ENCODE results near the gene PNMA8A. TPM values are rescaled to one million over a fixed set of nuclear protein-coding genes. Genes with fewer than 3 reads are reported as not detected.

The PNMA8A gene
- total and polyA plus RNA-seq, 10 of the 15 experiments (the other 5 are each of a cell fraction or from before 2014, with no cell fraction given) = 0.02 to 0.28 (median 0.16) TPM

- no peaks in the 10 kb centered on the region for H3K4me1 ChIP-seq (ENCODE audit: control insufficient read depth, insufficient read depth, low read length)
- H3K4me2 ChIP-seq (ENCODE audit: control insufficient read depth, insufficient read depth) = no peak overlapping the region
- POLR2A ChIA-PET = no interaction called here
- BruUV-seq (replicated peaks) = no TSS peak
- in situ Hi-C loops (cut with MboI) = no loop called here
- no peak overlapping the region for H3K9ac ChIP-seq (ENCODE audit: control insufficient read depth, insufficient read depth, low read length)
- H2AFZ ChIP-seq (ENCODE audit: control insufficient read depth, low read depth, low read length) = no peak overlapping the region
- RAD21 ChIA-PET (ENCODE audit: unreplicated experiment) = no interaction called here
- no peak for FAIRE-seq
- no peak for ATAC-seq
- no peaks in the 10 kb centered on the region for H3K27me3 ChIP-seq (replicated peaks in 1 of 2; ENCODE audit: control insufficient read depth in 2 of 2, insufficient read depth in 2 of 2, low read length in 1 of 2)
- CTCF ChIA-PET = interaction anchor here (0.6 kb wide), 1 partner anchor 364 kb away, joined by 3 read pairs; no protein-coding TSS in a partner anchor
- SMC1A ChIA-PET (ENCODE audit: uncharacterized antibody, unreplicated experiment) = no interaction called here
- WGBS (ENCODE audit: insufficient coverage, insufficient replicate concordance, low lambda C conversion rate, missing lambda C conversion rate) = 26% methylated on average over 1 of the region's 1 CpG
- no peaks in the 10 kb centered on the region for H3K9me3 ChIP-seq (replicated peaks; ENCODE audit: control insufficient read depth, insufficient read depth, low read length)
- H3K36me3 ChIP-seq (ENCODE audit: control insufficient read depth in 2 of 2, insufficient read depth in 2 of 2, low read length in 1 of 2) = no peaks in the 10 kb centered on the region
- no peak overlapping the region for H3K27ac ChIP-seq (ENCODE audit: control insufficient read depth, insufficient read depth)
- H4K20me1 ChIP-seq (ENCODE audit: control insufficient read depth, insufficient read depth) = no peaks in the 10 kb centered on the region
- no peaks in the 10 kb centered on the region for H3K79me2 ChIP-seq (ENCODE audit: control insufficient read depth, insufficient read depth, low read length)
- intact Hi-C loops (cut with micrococcal nuclease; ENCODE audit: unreplicated experiment) = no loop called here
- DNase-seq (ENCODE audit: low read depth, low spot score) = no peak
- H3K4me3 ChIP-seq = no peak overlapping the region
- TF ChIP-seq HDGF (IDR thresholded peaks at IDR 0.05) (no peak), EZH2 (IDR thresholded peaks at IDR 0.05; ENCODE audit: borderline replicate concordance, control insufficient read depth, low read depth, low read length) (no peak), SIN3A (IDR thresholded peaks at IDR 0.05; ENCODE audit: low read depth, low read length) (no peak), STAT3 (IDR thresholded peaks at IDR 0.05; ENCODE audit: low read depth, low read length) (no peak), TARDBP (IDR thresholded peaks at IDR 0.05; ENCODE audit: borderline replicate concordance) (no peak), CHD2 (IDR thresholded peaks at IDR 0.05; ENCODE audit: borderline replicate concordance, low read depth, low read length) (no peak), MAX (IDR thresholded peaks at IDR 0.05; ENCODE audit: low read depth, low read length) (no peak), CREB1 (IDR thresholded peaks at IDR 0.05; ENCODE audit: low read depth) (no peak), SKIL (IDR thresholded peaks at IDR 0.05; ENCODE audit: low read depth, poor library complexity, severe bottlenecking) (no peak), BCL11A (IDR thresholded peaks at IDR 0.05; ENCODE audit: low read depth, low read length) (no peak), NFIC (IDR thresholded peaks at IDR 0.05; ENCODE audit: low read depth, low read length) (no peak), CUX1 (IDR thresholded peaks at IDR 0.05; ENCODE audit: insufficient replicate concordance, low read depth, low read length) (no peak), FOXK2 (IDR thresholded peaks at IDR 0.05) (no peak), NFYB (IDR thresholded peaks at IDR 0.05; ENCODE audit: insufficient read depth, low read depth, low read length) (no peak), SMARCA5 (IDR thresholded peaks at IDR 0.05) (no peak), LARP7 (IDR thresholded peaks at IDR 0.05) (no peak)
Observed at GRCh38 chr19:46441866-46442265, 29.5 kb downstream of the PNMA8A start.

Measured in GM12878 (cell line).